DND-41 (cell line): ENCODE results near the gene CXXC1.
A peak's percentile ranks its signal among the peaks of the same experiment; 100 is the strongest.

Experiments used
- ATAC-seq: fragments of 200-7000 bp; cut with Tn5 transposase; 3 replicates; pipeline ENCODE4 v1.9.1; 2021; ENCODE audit warnings: low read depth; ENCODE audit not compliant: insufficient read depth
- DNase-seq: peaks from one replicate; pipeline ENCODE4 v3.0.0-alpha.2; 2020
- H2AFZ ChIP-seq: 2 replicates; pipeline ENCODE4 v1.6.0; 2012; ENCODE audit warnings: low read depth, low read length
- H3K27ac ChIP-seq: 2 replicates; pipeline ENCODE4 v1.5.1; 2012; ENCODE audit warnings: low read length, inconsistent platforms
- H3K27me3 ChIP-seq: fragments of 200-600 bp; sonication (generic); 2 replicates; pipeline ENCODE4 v1.6.0; 2012; ENCODE audit warnings: low read length, mild to moderate bottlenecking, inconsistent platforms; ENCODE audit not compliant: insufficient read depth, poor library complexity
- H3K36me3 ChIP-seq: 2 replicates; pipeline ENCODE4 v1.5.1; 2012; ENCODE audit warnings: low read length, inconsistent platforms; ENCODE audit not compliant: insufficient read depth
- H3K4me1 ChIP-seq: 2 replicates; pipeline ENCODE4 v1.5.1; 2012; ENCODE audit warnings: mild to moderate bottlenecking, low read length; ENCODE audit not compliant: insufficient read depth
- H3K4me2 ChIP-seq: 2 replicates; pipeline ENCODE4 v1.6.0; 2012; ENCODE audit warnings: mild to moderate bottlenecking, moderate library complexity, low read length, inconsistent platforms; ENCODE audit not compliant: insufficient read depth
- H3K4me3 ChIP-seq, 2 experiments: fragments of 200-600 bp in 1 of 2; shearing (Covaris generic) in 1 of 2; 2 replicates each; pipeline ENCODE4 v1.5.1; 2012 to 2016; ENCODE audit warnings: inconsistent platforms in 2 of 2, low read length in 2 of 2, mild to moderate bottlenecking in 2 of 2, low read depth in 1 of 2, moderate library complexity in 1 of 2
- H3K79me2 ChIP-seq: 2 replicates; pipeline ENCODE4 v1.6.0; 2012; ENCODE audit warnings: low read length, inconsistent platforms; ENCODE audit not compliant: insufficient read depth
- H3K9ac ChIP-seq: 2 replicates; pipeline ENCODE4 v1.6.0; 2012; ENCODE audit warnings: low read depth, mild to moderate bottlenecking, inconsistent platforms, low read length, moderate library complexity
- H3K9me3 ChIP-seq: 2 replicates; pipeline ENCODE4 v1.5.1; 2012; ENCODE audit warnings: low read length, moderate library complexity, mild to moderate bottlenecking, inconsistent platforms; ENCODE audit not compliant: insufficient read depth, severe bottlenecking
- H4K20me1 ChIP-seq: 2 replicates; pipeline ENCODE4 v1.6.0; 2012; ENCODE audit warnings: low read length; ENCODE audit not compliant: insufficient read depth
- EZH2 ChIP-seq: IDR thresholded peaks from 3 replicates; pipeline ENCODE4 v1.6.1; 2012; ENCODE audit warnings: borderline replicate concordance, low read depth, mild to moderate bottlenecking, moderate library complexity, low read length, inconsistent platforms; ENCODE audit not compliant: severe bottlenecking
- TF ChIP-seq, protein P1 (sequence below): IDR thresholded peaks from 2 replicates; pipeline ENCODE4 v1.5.1; 2012; ENCODE audit warnings: borderline replicate concordance, low read length, moderate library complexity, mild to moderate bottlenecking; ENCODE audit not compliant: poor library complexity, severe bottlenecking; ENCODE audit errors: extremely low read depth

The CXXC1 gene

DNA sequence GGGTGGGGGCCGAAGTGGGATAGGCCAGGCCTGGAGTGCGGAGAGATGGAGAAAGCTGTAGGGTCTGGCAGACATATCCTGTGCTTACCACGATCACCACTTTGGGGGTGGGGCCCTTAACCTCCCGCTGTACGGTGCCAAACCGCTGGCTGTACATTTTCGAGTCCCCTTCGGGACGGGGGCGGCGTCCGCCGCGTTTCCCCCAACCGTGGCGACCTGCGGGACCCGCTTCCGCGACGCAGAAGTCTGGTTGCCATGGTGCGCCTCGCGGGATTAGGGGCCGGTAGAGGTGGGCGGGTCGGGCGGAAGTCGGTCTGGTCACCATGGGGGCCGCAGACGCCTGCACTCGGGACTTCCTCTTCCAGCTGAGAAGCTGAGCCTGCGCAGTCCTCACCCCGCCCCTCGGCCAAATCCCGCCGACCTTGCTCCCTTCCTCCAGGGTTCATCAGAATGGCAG is 21.2 kb downstream of the CXXC1 start, which contains the start of gene CFAP53:
TSS of gene CFAP53 (minus strand) at position 248 of the 457 bp plus-strand sequence. CDS start at position 157, 91 bp downstream.
- Histone ChIP-seq H3K9ac (peak within 1 kb of the TSS; percentile 49), H3K79me2 (no peaks in the 10 kb centered on the region), H3K4me3 (peak within 1 kb of the TSS; percentile 29 to 80; a peak in 3 of 4 replicates), H3K9me3 (no peaks in the 10 kb centered on the region), H3K27me3 (no peaks in the 10 kb centered on the region), H3K4me2 (peak within 1 kb of the TSS; percentile 90), H3K4me1 (peaks cover 22% of the 10 kb centered on the region), H3K36me3 (peaks cover 31% of the 10 kb centered on the region), H2AFZ (peak within 1 kb of the TSS; percentile 82), H4K20me1 (no peaks in the 10 kb centered on the region), H3K27ac (peak within 1 kb of the TSS; percentile 53)
- TF ChIP-seq EZH2: no peak
- TF ChIP-seq, protein P1, sequence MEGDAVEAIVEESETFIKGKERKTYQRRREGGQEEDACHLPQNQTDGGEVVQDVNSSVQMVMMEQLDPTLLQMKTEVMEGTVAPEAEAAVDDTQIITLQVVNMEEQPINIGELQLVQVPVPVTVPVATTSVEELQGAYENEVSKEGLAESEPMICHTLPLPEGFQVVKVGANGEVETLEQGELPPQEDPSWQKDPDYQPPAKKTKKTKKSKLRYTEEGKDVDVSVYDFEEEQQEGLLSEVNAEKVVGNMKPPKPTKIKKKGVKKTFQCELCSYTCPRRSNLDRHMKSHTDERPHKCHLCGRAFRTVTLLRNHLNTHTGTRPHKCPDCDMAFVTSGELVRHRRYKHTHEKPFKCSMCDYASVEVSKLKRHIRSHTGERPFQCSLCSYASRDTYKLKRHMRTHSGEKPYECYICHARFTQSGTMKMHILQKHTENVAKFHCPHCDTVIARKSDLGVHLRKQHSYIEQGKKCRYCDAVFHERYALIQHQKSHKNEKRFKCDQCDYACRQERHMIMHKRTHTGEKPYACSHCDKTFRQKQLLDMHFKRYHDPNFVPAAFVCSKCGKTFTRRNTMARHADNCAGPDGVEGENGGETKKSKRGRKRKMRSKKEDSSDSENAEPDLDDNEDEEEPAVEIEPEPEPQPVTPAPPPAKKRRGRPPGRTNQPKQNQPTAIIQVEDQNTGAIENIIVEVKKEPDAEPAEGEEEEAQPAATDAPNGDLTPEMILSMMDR: no peak
- DNase-seq (peak; percentile 93), ATAC-seq (peak; percentile 99)

DNA sequence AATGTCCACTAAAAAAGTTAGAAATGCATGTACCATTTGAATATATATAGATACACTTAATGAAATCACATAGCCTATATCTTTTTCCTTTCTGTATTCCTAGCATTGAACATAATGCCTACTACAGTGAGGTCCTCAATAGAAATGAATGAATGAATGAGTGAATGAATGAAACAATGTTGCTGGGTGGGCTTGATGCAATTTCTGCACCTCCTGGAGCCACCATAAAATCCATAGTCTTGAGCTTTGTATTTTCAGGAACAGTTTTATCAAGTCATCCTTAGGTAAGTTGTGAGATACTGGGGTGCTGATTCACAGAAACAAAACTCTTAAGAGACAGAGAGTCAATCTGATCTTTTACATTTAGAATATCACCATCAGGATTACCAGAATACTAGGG is 24.5 kb downstream of the CXXC1 start:
- Histone ChIP-seq H3K9ac (no peak overlapping the region), H2AFZ (no peak overlapping the region), H3K9me3 (no peaks in the 10 kb centered on the region), H3K4me3 (no peak overlapping the region), H3K79me2 (no peaks in the 10 kb centered on the region), H3K4me1 (peaks cover 22% of the 10 kb centered on the region), H3K4me2 (no peak overlapping the region), H3K36me3 (no peaks in the 10 kb centered on the region), H3K27me3 (no peaks in the 10 kb centered on the region), H3K27ac (no peak overlapping the region), H4K20me1 (no peaks in the 10 kb centered on the region)
- no peak for ATAC-seq
- TF ChIP-seq, protein P1: no peak
- no peak for TF ChIP-seq EZH2
- no peak for DNase-seq

DNA sequence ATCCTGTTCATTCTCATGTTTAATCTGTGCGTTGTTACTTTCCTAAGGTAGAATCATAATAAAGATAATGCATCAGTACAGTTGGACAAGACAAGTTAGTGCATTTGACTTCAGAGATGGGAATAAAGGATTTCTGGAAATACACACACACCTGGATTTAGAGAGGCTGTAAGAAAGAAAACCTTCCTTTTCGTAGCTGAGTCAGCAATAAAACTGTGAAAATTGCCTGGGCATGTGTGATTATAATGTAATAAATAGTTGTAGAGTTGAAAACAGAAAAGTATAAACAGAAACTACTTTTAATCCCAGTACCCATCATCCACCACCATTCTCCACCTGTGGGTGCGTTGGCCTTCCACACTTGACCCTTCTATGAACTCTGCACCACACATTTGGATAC is 36.6 kb downstream of the CXXC1 start:
- H3K9ac ChIP-seq: no peak overlapping the region
- H3K9me3 ChIP-seq: no peaks in the 10 kb centered on the region
- H4K20me1 ChIP-seq: no peaks in the 10 kb centered on the region
- H3K27me3 ChIP-seq: no peaks in the 10 kb centered on the region
- no peaks in the 10 kb centered on the region for H3K4me1 ChIP-seq
- TF ChIP-seq EZH2: no peak
- TF ChIP-seq, protein P1: no peak
- DNase-seq (no peak), ATAC-seq (no peak)
- H3K4me2 ChIP-seq: no peak overlapping the region
- H3K79me2 ChIP-seq: no peaks in the 10 kb centered on the region
- no peaks in the 10 kb centered on the region for H3K36me3 ChIP-seq
- no peak overlapping the region for H3K27ac ChIP-seq
- no peak overlapping the region for H3K4me3 ChIP-seq
- no peak overlapping the region for H2AFZ ChIP-seq
